Endothelial cell of umbilical vein (primary cell): ENCODE measurements around the gene NT5DC4. TPM values are rescaled to one million over a fixed set of nuclear protein-coding genes. Genes with fewer than 3 reads are reported as not detected.

Source experiments
- BruUV-seq: library from RNA; stranded (reverse); fragments of 400-500 nt; replicated peaks from 2 replicates; lab custom pipeline; 2021; lab: Mats Ljungman, UMichigan
- CTCF ChIA-PET: fragments of 300-600, 350-600 bp; sonication (Branson Sonifier 250); formaldehyde crosslinking; loops from one replicate; lab custom pipeline; 2021; ENCODE audit warnings: antibody characterized with exemption, inconsistent platforms; lab: Charles Lee
- POLR2A ChIA-PET: fragments of 300-600, 350-600 bp; sonication (Branson Sonifier 250); formaldehyde crosslinking; loops from one replicate; lab custom pipeline; 2021; ENCODE audit warnings: antibody characterized with exemption, inconsistent platforms; lab: Charles Lee
- DNase-seq: peaks from one replicate; pipeline ENCODE4 v3.0.0-alpha.2; 2011; ENCODE audit warnings: low read depth, low spot score
- FAIRE-seq: peaks from 2 replicates; lab custom pipeline; 2011; peaks lifted over from hg19 to GRCh38; lab: Jason Lieb, UNC
- H2AFZ ChIP-seq: 2 replicates; pipeline ENCODE4 v1.6.0; 2012; ENCODE audit warnings: low read depth, low read length, control low read depth, inconsistent platforms
- H3K27ac ChIP-seq: 2 replicates; pipeline ENCODE4 v1.5.1; 2011; ENCODE audit warnings: low read depth, mild to moderate bottlenecking, control low read depth, low read length, moderate library complexity; ENCODE audit not compliant: insufficient read depth
- H3K27me3 ChIP-seq, 2 experiments: 2 replicates each; pipeline versions ENCODE4 v1.6.0 to v1.6.1; 2011; ENCODE audit warnings: low read length in 2 of 2, mixed read lengths in 1 of 2; ENCODE audit not compliant: control insufficient read depth in 2 of 2, insufficient read depth in 2 of 2
- H3K36me3 ChIP-seq, 2 experiments: 2 replicates in 1 of 2; 3 replicates in 1 of 2; pipeline ENCODE4 v1.5.1; 2011; ENCODE audit warnings: low read length in 2 of 2, mild to moderate bottlenecking in 1 of 2, moderate library complexity in 1 of 2; ENCODE audit not compliant: control insufficient read depth in 2 of 2, insufficient read depth in 2 of 2; ENCODE audit errors: extremely low read depth in 1 of 2
- H3K4me1 ChIP-seq: 3 replicates; pipeline ENCODE4 v1.5.1; 2011; ENCODE audit warnings: mild to moderate bottlenecking, low read length; ENCODE audit not compliant: control insufficient read depth, insufficient read depth; ENCODE audit errors: extremely low read depth
- H3K4me2 ChIP-seq: 2 replicates; pipeline ENCODE4 v1.6.1; 2011; ENCODE audit warnings: low read length, control low read depth, mixed read lengths; ENCODE audit not compliant: insufficient read depth
- H3K4me3 ChIP-seq, 3 experiments: fragments of 200-600 bp in 1 of 3; sonication (generic), shearing (Covaris generic) in 1 of 3; replicated peaks in 1 of 3; 2 replicates each; pipeline ENCODE4 v1.5.1; 2011 to 2016; ENCODE audit warnings: control low read depth in 3 of 3, low read length in 3 of 3, mild to moderate bottlenecking in 2 of 3, inconsistent platforms in 1 of 3, low read depth in 1 of 3, moderate library complexity in 1 of 3; ENCODE audit not compliant: insufficient read depth in 1 of 3
- H3K79me2 ChIP-seq: 2 replicates; pipeline ENCODE4 v1.6.0; 2012; ENCODE audit warnings: low read length, inconsistent platforms; ENCODE audit not compliant: control insufficient read depth, insufficient read depth
- H3K9ac ChIP-seq: replicated peaks from 2 replicates; pipeline ENCODE3; 2011; ENCODE audit warnings: low read length, control low read depth; ENCODE audit not compliant: insufficient read depth; ENCODE audit errors: extremely low read depth
- H3K9me1 ChIP-seq: replicated peaks from 3 replicates; pipeline ENCODE4 v1.6.0; 2011; ENCODE audit warnings: mild to moderate bottlenecking, low read length; ENCODE audit not compliant: control insufficient read depth, insufficient read depth; ENCODE audit errors: extremely low read depth
- H3K9me3 ChIP-seq: replicated peaks from 2 replicates; pipeline ENCODE4 v1.5.1; 2012; ENCODE audit warnings: low read length, inconsistent platforms; ENCODE audit not compliant: control insufficient read depth, insufficient read depth
- H4K20me1 ChIP-seq: replicated peaks from 2 replicates; pipeline ENCODE3; 2011; ENCODE audit warnings: mild to moderate bottlenecking, low read length; ENCODE audit not compliant: control insufficient read depth, insufficient read depth; ENCODE audit errors: extremely low read depth
- CTCF ChIP-seq, 2 donors: IDR thresholded peaks; 1 replicate in 1 of 2; 2 replicates in 1 of 2; pipeline ENCODE4 v1.5.1; 2011; ENCODE audit warnings: low read length in 2 of 2, mild to moderate bottlenecking in 2 of 2, moderate library complexity in 2 of 2, control low read depth in 1 of 2, inconsistent platforms in 1 of 2, low read depth in 1 of 2; ENCODE audit not compliant: insufficient read depth in 1 of 2; ENCODE audit errors: extremely low read depth in 1 of 2
- EZH2 ChIP-seq: IDR thresholded peaks from 2 replicates; pipeline ENCODE4 v1.6.1; 2012; ENCODE audit warnings: borderline replicate concordance, low read depth, mild to moderate bottlenecking, moderate library complexity, low read length, inconsistent platforms; ENCODE audit not compliant: severe bottlenecking
- FOS ChIP-seq: IDR thresholded peaks from 2 replicates; pipeline ENCODE4 v1.6.1; 2011; ENCODE audit warnings: mild to moderate bottlenecking, low read length, moderate library complexity, borderline replicate concordance; ENCODE audit not compliant: insufficient read depth
- GATA2 ChIP-seq: IDR thresholded peaks from 2 replicates; pipeline ENCODE4 v1.7.0; 2011; ENCODE audit warnings: low read depth, mild to moderate bottlenecking, moderate library complexity, mixed read lengths, low read length; ENCODE audit not compliant: insufficient read length, insufficient read depth
- MAX ChIP-seq: IDR thresholded peaks from 2 replicates; pipeline ENCODE4 v1.6.1; 2011; ENCODE audit not compliant: insufficient read depth, insufficient read length
- MYC ChIP-seq: IDR thresholded peaks from one replicate; pipeline ENCODE4 v1.6.1; 2011; ENCODE audit warnings: mild to moderate bottlenecking, low read depth, low read length
- POLR2A ChIP-seq: IDR thresholded peaks from 2 replicates; pipeline ENCODE4 v1.6.1; 2012; ENCODE audit warnings: low read depth, mild to moderate bottlenecking, control low read depth, low read length
- POLR2AphosphoS5 ChIP-seq: IDR thresholded peaks from 2 replicates; pipeline ENCODE4 v1.6.1; 2012; ENCODE audit warnings: low read depth, mild to moderate bottlenecking, control low read depth, low read length, moderate library complexity; ENCODE audit not compliant: insufficient read depth
- dilution Hi-C: fragments of 300-500 bp; cut with MboI; formaldehyde crosslinking; loops from one replicate; pipeline ENCODE4 v1.15.0; 2019; ENCODE audit warnings: low sequenced_read_pairs; ENCODE audit not compliant: extremely low pct_ligation_motif_present
- intact Hi-C: fragments of 100-400 bp; cut with micrococcal nuclease; formaldehyde crosslinking; loops from one replicate; pipeline ENCODE4 v1.10.0; 2022
- polyA plus RNA-seq, 4 experiments: library from polyadenylated mRNA; depleted of rRNA in 3 of 4; stranded (reverse) in 3 of 4; unstranded in 1 of 4; fragments of >200 nt; gene quantifications; 2 replicates each; pipeline versions ENCODE4 v1.2.1 to v1.2.3, GENCODE V29; 2011 to 2012; ENCODE audit warnings: missing spikeins in 1 of 4
- total RNA-seq: library from RNA; stranded (reverse); gene quantifications from 2 replicates; pipeline ENCODE4 v1.2.3, GENCODE V29; 2021

Gene NT5DC4
- total and polyA plus RNA-seq, 2 donors (not counting 3 experiments of a cell fraction or from before 2014, with no cell fraction given) = not detected

- dilution Hi-C loops = no loop called here
- H3K79me2 ChIP-seq = no peaks in the 10 kb centered on the region
- H3K4me1 ChIP-seq = peaks cover 33% of the 10 kb centered on the region
- intact Hi-C loops = loop anchor here (1.0 to 2.0 kb wide), 3 partner anchors 10 to 47 kb away; no protein-coding TSS in a partner anchor
- no peak for TF ChIP-seq MAX
- TF ChIP-seq GATA2 = peak; percentile 44
- no peak for TF ChIP-seq MYC
- no peak for TF ChIP-seq POLR2A
- peak; percentile 33 for TF ChIP-seq FOS
- TF ChIP-seq POLR2AphosphoS5 = peak; percentile 56
- ChIA-PET CTCF (interaction anchor here (0.6 to 6.6 kb wide), 7 partner anchors 11 to 165 kb away, joined by 3 to 34 read pairs (median 4); no protein-coding TSS in a partner anchor), POLR2A (no interaction called here)
- no peaks in the 10 kb centered on the region for H4K20me1 ChIP-seq
- no peaks in the 10 kb centered on the region for H3K9me3 ChIP-seq
- no peaks in the 10 kb centered on the region for H3K36me3 ChIP-seq
- peak overlapping the region; percentile 67 for H3K27ac ChIP-seq
- DNase-seq = peak; percentile 85
- no peaks in the 10 kb centered on the region for H3K27me3 ChIP-seq
- no TSS peak for BruUV-seq
- H3K4me2 ChIP-seq = peak overlapping the region; percentile 18
- no peak overlapping the region for H3K4me3 ChIP-seq
- no peak overlapping the region for H3K9ac ChIP-seq
- peak overlapping the region; percentile 41 for H2AFZ ChIP-seq
- FAIRE-seq = peak; percentile 85
- no peaks in the 10 kb centered on the region for H3K9me1 ChIP-seq
Measured at GRCh38 chr2:112674229-112674628, 46.6 kb upstream of the NT5DC4 start.

- TF ChIP-seq POLR2AphosphoS5 = no peak
- TF ChIP-seq EZH2 = no peak
- TF ChIP-seq MAX = no peak
- no peak for TF ChIP-seq GATA2
- TF ChIP-seq CTCF (IDR thresholded peaks at IDR 0.05; ENCODE audit: extremely low read depth in 1 of 2, insufficient read depth in 1 of 2, low read depth in 1 of 2, low read length in 2 of 2) = no peak
- TF ChIP-seq POLR2A = no peak
- no peak for TF ChIP-seq MYC
- Histone ChIP-seq H3K27ac (no peak overlapping the region), H3K4me1 (peaks cover 20% of the 10 kb centered on the region), H2AFZ (no peak overlapping the region), H3K4me2 (no peak overlapping the region), H3K79me2 (no peaks in the 10 kb centered on the region), H3K27me3 (no peaks in the 10 kb centered on the region), H4K20me1 (no peaks in the 10 kb centered on the region), H3K36me3 (no peaks in the 10 kb centered on the region), H3K9me3 (no peaks in the 10 kb centered on the region), H3K4me3 (no peak overlapping the region), H3K9me1 (no peaks in the 10 kb centered on the region), H3K9ac (no peak overlapping the region)
- ChIA-PET CTCF (interaction anchor here (1.1 to 1.4 kb wide), 5 partner anchors 15 to 47 kb away, joined by 3 to 5 read pairs (median 4); no protein-coding TSS in a partner anchor), POLR2A (no interaction called here)
- FAIRE-seq = no peak
- dilution Hi-C loops = no loop called here
- BruUV-seq = no TSS peak
- DNase-seq = no peak
- intact Hi-C loops = no loop called here
Measured at GRCh38 chr2:112679484-112679883, 41.3 kb upstream of the NT5DC4 start.
